T-helper 1 cell (primary cell): ENCODE data around the gene MRPL16.
"Not testable (repeated sequence)": the region's sequence is repeated elsewhere in the genome, so short reads cannot be mapped to it uniquely, and the experiment has no call there.

Source experiments
- DNase-seq, 5 donors: peaks; one replicate each; pipeline ENCODE4 v3.0.0-alpha.2; 2012 to 2020

Gene MRPL16

GRCh38 chr11:59810911-59811259, 307 bp upstream of the MRPL16 start:
- DNase-seq: no peak

GRCh38 chr11:59807047-59807610, 3.4 kb downstream of the MRPL16 start:
- DNase-seq: no peak

- no peak for DNase-seq
Observed at GRCh38 chr11:59804061-59804460, 6.5 kb downstream of the MRPL16 start.

GRCh38 chr11:59802639-59803176, 7.9 kb downstream of the MRPL16 start:
- DNase-seq: peak; percentile 7 to 61 (median 29)

GRCh38 chr11:59801981-59802638, 8.5 kb downstream of the MRPL16 start:
- DNase-seq: no peak

GRCh38 chr11:59801160-59801706, 9.3 kb downstream of the MRPL16 start:
- no peak for DNase-seq

- no peak for DNase-seq
Observed at GRCh38 chr11:59800390-59801025, 10.1 kb downstream of the MRPL16 start.

GRCh38 chr11:59794417-59794816, 16.2 kb downstream of the MRPL16 start:
- DNase-seq: no peak

GRCh38 chr11:59792507-59792906, 18.1 kb downstream of the MRPL16 start:
- DNase-seq: no peak

GRCh38 chr11:59791639-59792038, 18.9 kb downstream of the MRPL16 start:
- no peak for DNase-seq

- DNase-seq: no peak
Observed at GRCh38 chr11:59787816-59788215, 22.8 kb downstream of the MRPL16 start.

- DNase-seq: no peak
Observed at GRCh38 chr11:59787255-59787588, 23.4 kb downstream of the MRPL16 start.

GRCh38 chr11:59785818-59786217, 24.8 kb downstream of the MRPL16 start:
- DNase-seq: no peak

- DNase-seq: not testable (repeated sequence)
Observed at GRCh38 chr11:59784441-59784840, 26.1 kb downstream of the MRPL16 start.

GRCh38 chr11:59783632-59784090, 26.9 kb downstream of the MRPL16 start:
- DNase-seq: peak in 1 of 5 donors; percentile 75

- no peak for DNase-seq
Observed at GRCh38 chr11:59782080-59782479, 28.5 kb downstream of the MRPL16 start.

GRCh38 chr11:59779487-59779886, 31.1 kb downstream of the MRPL16 start:
- no peak for DNase-seq

GRCh38 chr11:59778122-59778521, 32.5 kb downstream of the MRPL16 start:
- DNase-seq: no peak

GRCh38 chr11:59777104-59777503, 33.5 kb downstream of the MRPL16 start:
- no peak for DNase-seq

- peak in 1 of 5 donors; percentile 35 for DNase-seq
Observed at GRCh38 chr11:59776210-59777066, 34.1 kb downstream of the MRPL16 start.

- DNase-seq: peak in 1 of 5 donors; percentile 16
Observed at GRCh38 chr11:59773083-59773440, 37.5 kb downstream of the MRPL16 start.

- no peak for DNase-seq
Observed at GRCh38 chr11:59771605-59772004, 39.0 kb downstream of the MRPL16 start.

- no peak for DNase-seq
Observed at GRCh38 chr11:59770869-59771268, 39.7 kb downstream of the MRPL16 start.
